ENCODE data around the gene GNAQ.

GRCh38 chr9:77805810-77806209, 225.8 kb downstream of the GNAQ start:
- no peak for TF ChIP-seq GMEB1 (CRISPR knock-in tag; IDR thresholded peaks at IDR 0.05; ENCODE audit: borderline replicate concordance)
- TF ChIP-seq HNRNPLL (IDR thresholded peaks at IDR 0.05; ENCODE audit: low read depth, low read length, poor library complexity, severe bottlenecking), result no peak
- TF ChIP-seq CBX5 (CRISPR knock-in tag; IDR thresholded peaks at IDR 0.05; ENCODE audit: borderline replicate concordance), result no peak
- TF ChIP-seq POLR2A (IDR thresholded peaks at IDR 0.05; ENCODE audit: insufficient read depth in 1 of 2, low read depth in 2 of 2, low read length in 2 of 2), result no peak
- TF ChIP-seq THAP9 (CRISPR knock-in tag; IDR thresholded peaks at IDR 0.05; ENCODE audit: borderline replicate concordance), result no peak
- no peak for TF ChIP-seq CEBPB (IDR thresholded peaks at IDR 0.05; ENCODE audit: borderline replicate concordance, low read depth, low read length)
- TF ChIP-seq SP1 (IDR thresholded peaks at IDR 0.05), result no peak
- TF ChIP-seq SP1 (CRISPR knock-in tag; IDR thresholded peaks at IDR 0.05), result no peak

All from HepG2 (cell line).